ENCODE data around the gene PRR19.

PRR19 gene

GRCh38 chr19:42276821-42277220, 25.1 kb upstream of the PRR19 start:
- DNase-seq (ENCODE audit: low read depth) = peak; percentile 38
- H3K4me3 ChIP-seq (ENCODE audit: control insufficient read depth, low read depth, low read length) = no peak overlapping the region
- TF ChIP-seq, protein P1, sequence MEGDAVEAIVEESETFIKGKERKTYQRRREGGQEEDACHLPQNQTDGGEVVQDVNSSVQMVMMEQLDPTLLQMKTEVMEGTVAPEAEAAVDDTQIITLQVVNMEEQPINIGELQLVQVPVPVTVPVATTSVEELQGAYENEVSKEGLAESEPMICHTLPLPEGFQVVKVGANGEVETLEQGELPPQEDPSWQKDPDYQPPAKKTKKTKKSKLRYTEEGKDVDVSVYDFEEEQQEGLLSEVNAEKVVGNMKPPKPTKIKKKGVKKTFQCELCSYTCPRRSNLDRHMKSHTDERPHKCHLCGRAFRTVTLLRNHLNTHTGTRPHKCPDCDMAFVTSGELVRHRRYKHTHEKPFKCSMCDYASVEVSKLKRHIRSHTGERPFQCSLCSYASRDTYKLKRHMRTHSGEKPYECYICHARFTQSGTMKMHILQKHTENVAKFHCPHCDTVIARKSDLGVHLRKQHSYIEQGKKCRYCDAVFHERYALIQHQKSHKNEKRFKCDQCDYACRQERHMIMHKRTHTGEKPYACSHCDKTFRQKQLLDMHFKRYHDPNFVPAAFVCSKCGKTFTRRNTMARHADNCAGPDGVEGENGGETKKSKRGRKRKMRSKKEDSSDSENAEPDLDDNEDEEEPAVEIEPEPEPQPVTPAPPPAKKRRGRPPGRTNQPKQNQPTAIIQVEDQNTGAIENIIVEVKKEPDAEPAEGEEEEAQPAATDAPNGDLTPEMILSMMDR (conservative IDR thresholded peaks at IDR 0.05; ENCODE audit: control insufficient read depth, insufficient read depth, low read depth, low read length) = no peak

DNA sequence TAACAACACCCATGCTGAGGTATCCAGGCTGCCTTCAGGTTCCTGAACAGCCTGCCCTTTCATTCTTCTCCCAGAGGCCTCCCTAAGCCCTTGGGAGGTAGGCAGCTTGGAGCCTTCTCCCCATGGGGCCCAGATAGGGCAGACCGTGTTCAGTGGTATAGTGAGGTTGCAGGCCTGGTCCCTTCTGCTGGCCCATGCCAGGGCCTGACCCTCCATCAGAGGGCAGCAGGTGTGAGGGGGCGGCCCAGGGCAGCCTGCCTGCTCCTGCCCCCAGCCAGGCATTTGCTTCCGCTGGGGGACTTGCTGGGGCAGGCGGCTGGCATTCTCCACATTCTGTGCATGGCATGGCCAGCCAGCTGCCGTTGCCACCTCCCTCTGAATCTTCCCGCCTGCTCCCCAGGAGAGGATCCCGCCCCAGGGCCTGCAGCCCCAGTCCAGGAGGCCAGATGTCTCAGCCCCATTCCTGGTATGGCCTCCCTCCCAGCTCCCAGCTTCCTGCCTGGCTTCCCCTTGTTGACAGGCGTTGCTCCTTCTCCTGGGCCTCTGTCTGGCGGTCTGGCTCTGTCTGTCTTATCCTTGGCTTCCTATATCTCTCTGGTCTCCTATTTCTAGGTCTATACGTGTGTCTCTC, 24.0 kb upstream of the PRR19 start:
- H3K4me3 ChIP-seq (ENCODE audit: control insufficient read depth, low read depth, low read length) = no peak overlapping the region
- DNase-seq (ENCODE audit: low read depth) = no peak
- TF ChIP-seq, protein P1 (conservative IDR thresholded peaks at IDR 0.05; ENCODE audit: control insufficient read depth, insufficient read depth, low read depth, low read length) = no peak

GRCh38 chr19:42278452-42279154, 23.3 kb upstream of the PRR19 start:
- H3K4me3 ChIP-seq (ENCODE audit: control insufficient read depth, low read depth, low read length) = no peak overlapping the region
- TF ChIP-seq, protein P1 (conservative IDR thresholded peaks at IDR 0.05; ENCODE audit: control insufficient read depth, insufficient read depth, low read depth, low read length) = no peak
- no peak for DNase-seq (ENCODE audit: low read depth)

- TF ChIP-seq, protein P1 (conservative IDR thresholded peaks at IDR 0.05; ENCODE audit: control insufficient read depth, insufficient read depth, low read depth, low read length) = no peak
- peak overlapping the region; percentile 75 for H3K4me3 ChIP-seq (ENCODE audit: control insufficient read depth, low read depth, low read length)
- DNase-seq (ENCODE audit: low read depth) = no peak
These were observed 22.6 kb upstream of the PRR19 start for GRCh38 chr19:42279155-42279901.

DNA sequence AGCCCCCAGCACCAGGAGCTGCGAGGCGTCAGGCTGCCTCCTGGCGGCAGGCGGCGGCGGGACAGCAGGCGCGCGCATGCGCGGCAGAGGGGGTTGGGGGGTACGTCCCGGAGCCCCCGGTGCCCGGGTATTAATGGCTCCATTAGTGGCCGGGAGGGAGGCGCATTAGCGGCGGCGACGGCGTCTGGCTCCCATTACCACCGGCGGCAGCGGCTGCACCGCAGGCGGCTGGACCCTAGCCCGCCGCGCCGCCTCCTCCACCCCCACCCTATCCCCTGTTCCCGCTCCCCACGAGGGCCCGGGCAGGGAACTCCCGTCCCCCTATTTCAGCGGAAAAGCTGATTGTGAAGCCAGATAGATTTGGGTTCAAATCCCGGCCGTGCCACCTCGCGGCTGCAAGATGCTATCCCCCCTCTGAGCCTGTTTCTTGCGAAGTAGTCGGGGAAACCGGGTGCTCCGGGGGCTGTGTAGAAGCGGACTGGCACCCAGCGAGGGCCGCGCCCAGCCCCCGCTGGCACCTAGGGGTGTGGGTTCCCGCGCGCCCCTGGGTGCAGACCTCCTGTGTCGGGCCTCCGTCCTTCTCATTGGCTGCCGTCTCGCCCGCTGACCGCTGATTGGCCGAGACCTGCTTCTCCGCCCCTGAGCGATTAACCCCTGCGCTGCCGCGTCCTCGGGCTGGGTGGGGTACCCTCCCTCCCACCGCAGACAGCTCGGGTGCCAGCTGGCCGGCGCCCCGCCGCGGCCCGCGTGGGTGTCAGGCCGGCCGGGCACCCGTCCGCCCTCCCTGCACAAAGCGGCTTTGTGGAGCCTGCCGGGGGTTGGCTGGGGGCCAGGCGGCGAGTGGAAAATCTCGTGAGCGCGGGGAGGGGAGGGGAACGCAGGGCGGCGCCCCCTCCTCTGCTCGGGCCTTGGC, 21.8 kb upstream of the PRR19 start:
- H3K4me3 ChIP-seq (ENCODE audit: control insufficient read depth, low read depth, low read length) = peak overlapping the region; percentile 75
- peak; percentile 88 for DNase-seq (ENCODE audit: low read depth)
- TF ChIP-seq, protein P1 (conservative IDR thresholded peaks at IDR 0.05; ENCODE audit: control insufficient read depth, insufficient read depth, low read depth, low read length) = peak; percentile 58

GRCh38 chr19:42280815-42281145, 21.2 kb upstream of the PRR19 start:
- peak overlapping the region; percentile 75 for H3K4me3 ChIP-seq (ENCODE audit: control insufficient read depth, low read depth, low read length)
- peak; percentile 47 for DNase-seq (ENCODE audit: low read depth)
- TF ChIP-seq, protein P1 (conservative IDR thresholded peaks at IDR 0.05; ENCODE audit: control insufficient read depth, insufficient read depth, low read depth, low read length) = no peak
